ENCODE results near the gene CUL1. TPM values are rescaled to one million over a fixed set of nuclear protein-coding genes. Genes with fewer than 3 reads are reported as not detected.

CUL1 gene
- total RNA-seq, 1 experiment from 2014 or later: 53.1 TPM

- Histone ChIP-seq H3K4me1 (ENCODE audit: control insufficient read depth in 1 of 2, insufficient read depth in 2 of 2, low read length in 2 of 2) (no peaks in the 10 kb centered on the region), H3K27ac (ENCODE audit: low read depth, low read length) (no peak overlapping the region), H2AFZ (ENCODE audit: low read depth, low read length, poor library complexity, severe bottlenecking) (no peak overlapping the region), H3K79me2 (ENCODE audit: insufficient read depth, low read length) (no peaks in the 10 kb centered on the region), H3K9me2 (ENCODE audit: insufficient read depth) (no peaks in the 10 kb centered on the region), H3K9me3 (ENCODE audit: control insufficient read depth in 1 of 2, insufficient read depth in 1 of 2, low read depth in 1 of 2, low read length in 2 of 2) (0 out of 4 replicates have a peak, but pooled peaks cover 0 to 3% of the 10 kb centered on the region in 2 experiments), H3K9ac (ENCODE audit: low read length) (no peak overlapping the region), H3K27me3 (ENCODE audit: insufficient read depth, low read length) (no peaks in the 10 kb centered on the region), H3K4me3 (replicated peaks in 1 of 2; ENCODE audit: low read depth in 1 of 2, low read length in 2 of 2) (no peak overlapping the region), H4K20me1 (ENCODE audit: insufficient read depth) (no peaks in the 10 kb centered on the region), H3K36me3 (ENCODE audit: control insufficient read depth in 1 of 2, insufficient read depth in 2 of 2, low read length in 2 of 2) (no peaks in the 10 kb centered on the region), H3K4me2 (ENCODE audit: low read length) (no peak overlapping the region)
- ATAC-seq (0 out of 2 replicates have a peak, but pooled peaks have one; percentile 25), DNase-seq (ENCODE audit: low read depth, low spot score) (no peak)
- BruUV-seq (replicated peaks): no TSS peak
- RAD21 ChIA-PET (ENCODE audit: low non-redundant PET in 1 of 2, low total read pairs in 2 of 2, uncharacterized antibody in 2 of 2, unreplicated experiment in 2 of 2): interaction anchor here in 1 of 2 experiments (0.6 kb wide), 1 partner anchor 239 kb away, joined by 3 read pairs; no protein-coding TSS in a partner anchor
- intact Hi-C loops (cut with micrococcal nuclease): no loop called here
- TF ChIP-seq REST (IDR thresholded peaks at IDR 0.05; ENCODE audit: low read depth) (no peak), ELF1 (IDR thresholded peaks at IDR 0.05; ENCODE audit: borderline replicate concordance, low read depth) (no peak), EZH2phosphoT487 (IDR thresholded peaks at IDR 0.05; ENCODE audit: borderline replicate concordance) (no peak), EGR1 (IDR thresholded peaks at IDR 0.05; ENCODE audit: low read depth) (no peak)
- POLR2A ChIA-PET: no interaction called here
- CTCF ChIA-PET: no interaction called here
These were observed 14.3 kb upstream of the CUL1 start for GRCh38 chr7:148684289-148684830.

All from HCT116 (cell line).